NCI-H510A (cell line): Measurements from ENCODE around the gene RAF1.
"Not testable (repeated sequence)": the region's sequence is repeated elsewhere in the genome, so short reads cannot be mapped to it uniquely, and the experiment has no call there.

Experiments
- DNase-seq: peaks from one replicate; lab custom pipeline; 2025; lab: John Stamatoyannopoulos, UW

RAF1 gene

DNA sequence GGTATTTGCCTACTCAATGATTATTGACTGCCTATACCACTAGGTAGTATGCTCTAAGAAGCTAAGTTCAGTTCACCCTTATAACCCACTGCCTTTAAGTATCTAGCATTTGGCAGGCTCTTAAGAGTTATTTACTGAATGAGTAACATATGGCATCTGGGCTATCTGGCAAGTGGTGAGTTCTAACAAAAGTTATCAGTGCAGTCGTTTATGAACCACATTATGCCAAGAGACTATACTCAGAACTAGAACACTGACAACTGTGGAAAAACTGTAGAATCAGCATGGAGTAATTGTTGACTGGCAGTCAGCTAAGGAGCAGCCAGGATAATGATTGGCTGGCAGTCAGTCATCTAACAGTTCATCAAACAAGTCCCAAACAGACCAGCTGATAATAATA is 25.8 kb downstream of the RAF1 start:
- DNase-seq: no peak

DNA sequence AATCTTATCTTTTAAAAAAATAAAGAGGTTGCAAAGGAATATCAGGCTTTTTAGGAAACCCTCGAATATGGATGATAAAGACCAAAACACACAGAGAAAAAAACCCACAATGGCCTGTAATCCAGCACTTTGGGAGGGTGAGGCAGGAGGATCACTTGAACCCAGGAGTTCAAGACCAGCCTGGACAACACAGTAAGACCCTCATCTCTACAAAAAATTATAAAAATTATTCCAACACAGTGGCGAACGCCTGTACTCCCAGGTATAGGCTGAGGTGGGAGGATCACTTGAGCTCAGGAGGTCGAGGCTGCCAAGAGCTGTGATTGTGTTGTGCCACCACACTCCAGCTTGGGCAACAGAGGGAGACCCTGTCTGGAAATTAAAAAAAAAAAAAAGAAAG is 30.8 kb downstream of the RAF1 start:
- DNase-seq: no peak

- DNase-seq: no peak
Measured at GRCh38 chr3:12632523-12632922, 31.4 kb downstream of the RAF1 start.

DNA sequence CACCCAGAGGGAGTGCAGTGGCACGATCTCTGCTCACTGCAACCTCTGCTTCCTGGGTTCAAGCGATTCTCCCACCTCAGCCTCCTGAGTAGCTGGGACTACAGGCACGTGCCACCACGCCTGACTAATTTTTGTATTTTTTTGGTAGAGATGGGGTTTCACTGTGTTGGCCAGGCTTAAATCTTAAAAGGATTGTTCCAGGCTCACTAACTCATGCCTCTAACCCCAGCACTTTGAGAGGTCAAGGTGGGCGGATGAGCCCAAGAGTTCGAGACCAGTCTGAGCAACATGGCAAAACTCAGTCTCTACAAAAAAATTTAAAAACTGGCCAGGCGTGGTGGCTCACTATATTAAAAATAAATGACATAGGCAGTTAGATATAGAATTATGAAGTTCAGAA is 33.1 kb downstream of the RAF1 start:
- DNase-seq: not testable (repeated sequence)

DNA sequence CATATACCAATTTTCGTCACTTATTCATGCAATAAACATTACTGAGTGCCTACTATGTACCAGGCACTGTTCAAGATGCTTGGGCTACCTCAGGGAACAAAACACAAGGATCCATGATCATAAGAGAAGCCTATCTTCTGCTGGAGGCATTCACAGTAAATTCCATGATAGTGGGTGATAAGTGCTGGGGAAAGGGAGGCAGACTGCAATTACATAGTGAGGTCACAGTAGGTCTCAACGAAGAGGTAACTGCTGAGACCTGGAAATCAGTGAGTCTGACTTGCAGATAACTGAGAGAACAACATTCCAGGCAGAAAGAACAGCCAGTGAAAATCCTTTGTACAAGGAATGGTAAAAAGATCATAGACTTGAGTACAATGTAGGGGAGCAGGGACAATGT is 33.6 kb downstream of the RAF1 start:
- no peak for DNase-seq

DNA sequence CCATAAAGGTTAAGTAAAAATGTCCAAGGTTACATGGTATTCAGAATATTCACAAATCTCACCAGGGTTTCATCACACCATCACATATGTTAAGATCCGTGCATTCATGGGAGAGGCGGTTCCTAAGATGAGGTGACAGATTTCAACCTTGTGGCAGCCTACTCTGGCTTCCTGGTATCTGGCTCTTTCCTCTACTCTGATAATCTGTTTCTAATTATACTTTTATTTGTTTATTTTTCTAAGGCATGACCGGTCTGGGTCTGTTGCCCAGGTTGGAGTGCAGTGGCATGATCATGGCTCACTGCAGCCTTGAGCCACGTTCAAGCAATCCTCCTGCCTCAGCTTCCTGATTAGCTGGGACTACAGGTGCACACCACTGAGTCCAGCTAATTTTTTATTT is 34.4 kb downstream of the RAF1 start:
- no peak for DNase-seq

- no peak for DNase-seq
Measured at GRCh38 chr3:12628813-12629212, 35.1 kb downstream of the RAF1 start.

GRCh38 chr3:12627370-12627769 is 36.5 kb downstream of the RAF1 start:
- DNase-seq: no peak

DNA sequence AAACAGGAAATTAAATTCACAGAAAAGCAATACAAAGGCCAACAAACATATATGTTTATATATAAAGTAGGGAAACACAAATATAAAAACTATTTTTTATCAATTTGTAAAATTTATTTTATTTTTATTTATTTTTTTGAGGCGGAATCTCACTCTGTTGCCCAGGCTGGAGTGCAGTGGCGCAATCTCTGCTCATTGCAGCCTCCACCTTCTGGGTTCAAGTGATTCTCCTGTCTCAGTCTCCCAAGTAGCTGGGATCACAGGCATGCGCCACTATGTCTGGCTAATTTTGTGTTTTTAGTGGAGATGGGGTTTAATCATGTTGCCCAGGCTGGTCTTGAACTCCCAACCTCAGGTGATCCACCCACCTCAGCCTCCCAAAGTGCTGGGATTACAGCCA is 39.0 kb downstream of the RAF1 start:
- DNase-seq: not testable (repeated sequence)

DNA sequence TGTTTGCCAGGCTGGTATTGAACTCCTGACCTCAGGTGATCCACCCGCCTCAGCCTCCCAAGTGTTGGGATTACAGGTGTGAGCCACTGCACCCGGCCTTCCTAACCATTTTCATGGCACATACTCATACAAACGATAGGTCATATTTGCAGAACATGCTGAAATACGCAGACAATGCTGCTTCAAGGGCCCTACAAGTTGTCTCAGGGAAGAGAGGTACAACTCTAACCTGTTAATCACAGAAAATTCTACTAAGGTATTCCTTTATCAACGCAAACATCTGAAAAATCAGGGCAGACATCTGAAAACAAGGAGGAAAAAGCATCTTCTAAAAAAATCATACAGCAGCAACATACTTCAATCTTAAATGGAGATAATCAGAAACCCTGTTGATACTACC is 39.9 kb downstream of the RAF1 start:
- DNase-seq: no peak

- DNase-seq: no peak
Measured at GRCh38 chr3:12622335-12622734, 41.6 kb downstream of the RAF1 start.

DNA sequence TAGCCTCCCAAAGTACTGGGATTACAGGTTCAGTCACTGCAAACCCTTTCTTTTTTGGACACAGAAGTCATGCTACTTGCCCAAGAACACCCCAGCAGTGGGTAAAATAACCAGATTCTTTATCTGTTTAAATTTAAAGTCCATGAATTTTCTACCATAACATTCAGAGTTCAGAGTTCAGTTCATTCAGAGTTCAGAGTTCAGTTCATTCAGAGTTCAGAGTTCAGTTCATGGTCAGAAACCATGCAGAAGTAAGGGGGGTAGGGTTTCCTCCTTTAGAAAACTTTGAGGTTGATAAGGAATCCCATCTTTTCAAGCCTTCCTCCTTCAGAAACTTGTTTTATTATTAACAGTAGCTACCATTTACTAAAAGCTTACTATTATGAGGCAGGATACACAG is 43.2 kb downstream of the RAF1 start:
- DNase-seq: no peak

DNA sequence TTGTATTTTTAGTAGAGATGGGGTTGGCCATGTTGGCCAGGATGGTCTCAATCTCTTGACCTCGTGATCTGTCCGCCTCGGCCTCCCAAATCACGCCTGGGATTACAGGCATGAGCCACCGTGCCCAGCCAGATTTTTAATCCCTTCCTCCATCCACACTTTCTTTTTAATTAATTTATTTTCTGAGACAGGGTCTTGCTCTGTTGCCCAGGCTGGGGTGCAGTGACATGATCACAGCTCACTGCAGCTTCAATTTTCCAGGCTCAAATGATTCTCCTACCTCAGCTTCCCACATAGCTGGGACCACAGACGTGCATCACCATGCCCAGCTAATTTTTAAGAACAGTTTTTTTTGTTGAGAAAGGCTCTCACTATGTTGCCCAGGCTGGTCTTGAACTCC is 43.6 kb downstream of the RAF1 start:
- no peak for DNase-seq

DNA sequence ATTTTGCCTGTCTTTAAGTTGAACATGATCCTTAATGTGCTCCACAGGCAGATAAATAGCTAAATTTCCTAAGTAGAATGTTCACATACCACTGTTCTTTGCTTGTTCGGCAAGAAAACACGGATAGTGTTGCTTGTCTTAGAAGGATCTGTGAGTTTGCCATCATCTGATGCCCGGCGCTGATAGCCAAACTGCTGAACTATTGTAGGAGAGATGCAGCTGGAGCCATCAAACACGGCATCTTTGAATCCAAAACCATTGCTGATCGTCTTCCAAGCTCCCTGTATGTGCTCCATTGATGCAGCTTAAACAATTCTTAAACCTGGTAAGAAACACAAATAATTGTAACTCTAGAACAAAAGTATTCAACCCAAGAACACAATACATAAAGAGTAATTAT is 45.5 kb downstream of the RAF1 start:
- no peak for DNase-seq

GRCh38 chr3:12615266-12615665 is 48.7 kb downstream of the RAF1 start:
- DNase-seq: no peak

DNA sequence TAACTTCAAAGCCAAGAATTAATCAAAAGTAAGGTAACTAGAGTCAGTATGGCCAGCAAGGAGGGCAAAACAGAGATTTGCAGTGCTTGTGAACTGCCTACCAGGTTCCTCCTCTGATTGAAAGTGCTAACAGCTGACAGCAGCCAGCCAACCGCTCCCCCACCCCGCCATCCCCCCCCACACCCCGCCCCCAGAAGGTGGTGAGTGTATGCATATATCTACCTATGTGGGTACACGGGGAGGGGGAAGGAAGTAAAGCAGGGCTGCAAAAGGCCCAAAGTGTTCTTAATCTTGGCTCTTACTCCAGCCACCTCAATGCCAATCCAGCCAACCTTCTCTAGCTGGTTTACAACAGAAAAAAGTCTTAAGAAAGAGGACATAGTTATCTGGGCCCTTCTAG is 50.7 kb downstream of the RAF1 start:
- no peak for DNase-seq

- DNase-seq: no peak
Measured at GRCh38 chr3:12612514-12613226, 51.2 kb downstream of the RAF1 start.

DNA sequence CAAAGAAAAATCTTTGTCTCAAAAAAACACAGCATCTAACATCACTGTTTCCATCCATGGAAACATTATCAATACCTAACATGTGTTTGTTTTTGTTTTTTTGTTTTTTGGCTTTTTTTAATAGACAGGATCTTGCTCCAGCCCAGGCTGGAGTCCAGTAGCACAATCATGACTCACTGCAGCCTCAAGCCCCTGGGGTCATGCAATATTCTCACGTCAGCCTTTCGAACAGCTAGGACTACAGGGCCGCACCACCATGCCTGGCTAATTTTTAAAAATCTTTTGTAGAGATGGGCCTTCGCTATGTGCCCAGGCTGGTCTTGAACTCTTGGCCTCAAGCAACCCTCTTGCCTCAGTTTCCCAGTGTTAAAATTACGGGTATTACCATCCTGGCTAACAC is 52.8 kb downstream of the RAF1 start:
- no peak for DNase-seq

- no peak for DNase-seq
Measured at GRCh38 chr3:12608376-12608775, 55.5 kb downstream of the RAF1 start.

DNA sequence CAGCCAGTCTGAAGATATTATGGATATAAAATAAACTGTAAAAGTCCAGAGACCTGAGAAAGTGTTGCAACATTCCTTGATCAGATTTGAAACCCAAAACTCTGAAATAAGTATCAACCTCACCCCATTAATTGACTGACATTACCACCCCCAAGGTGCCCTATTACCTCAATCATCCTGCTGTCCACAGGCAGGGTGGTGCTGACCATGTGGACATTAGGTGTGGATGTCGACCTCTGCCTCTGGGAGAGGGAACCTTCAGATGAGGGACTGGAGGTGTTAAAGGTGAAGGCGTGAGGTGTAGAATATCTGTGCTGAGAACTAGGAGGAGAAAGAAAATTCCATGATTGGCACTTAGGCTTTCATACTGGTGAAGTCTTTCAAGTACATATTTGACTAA is 59.9 kb downstream of the RAF1 start:
- no peak for DNase-seq

- no peak for DNase-seq
Measured at GRCh38 chr3:12601072-12601471, 62.8 kb downstream of the RAF1 start.

- DNase-seq: no peak
Measured at GRCh38 chr3:12598890-12599289, 65.0 kb downstream of the RAF1 start.

GRCh38 chr3:12593473-12593872 is 70.4 kb downstream of the RAF1 start:
- DNase-seq: no peak

- DNase-seq: no peak
Measured at GRCh38 chr3:12591997-12592715, 71.8 kb downstream of the RAF1 start.
